Choroid plexus epithelial cell (primary cell): Measurements from ENCODE around the gene CFDP1.

Experiments
- DNase-seq: peaks from one replicate; pipeline ENCODE4 v3.0.0-alpha.2; 2010; ENCODE audit warnings: low read depth
- H3K4me3 ChIP-seq: 2 replicates; pipeline ENCODE4 v1.5.1; 2011; ENCODE audit warnings: low read depth, mild to moderate bottlenecking, control low read depth, low read length, moderate library complexity
- CTCF ChIP-seq: conservative IDR thresholded peaks from 2 replicates; pipeline ENCODE4 v1.5.1; 2011; ENCODE audit warnings: low read depth, mild to moderate bottlenecking, control low read depth, inconsistent platforms, low read length, moderate library complexity

CFDP1 gene

GRCh38 chr16:75250089-75250808 lies 183.1 kb downstream of the CFDP1 start:
- no peak for TF ChIP-seq CTCF

GRCh38 chr16:75249441-75249840 lies 183.9 kb downstream of the CFDP1 start:
- peak overlapping the region; percentile 87 for H3K4me3 ChIP-seq
- TF ChIP-seq CTCF, result no peak
- no peak for DNase-seq

More at GRCh38 chr16:75250089-75250808, 183.1 kb downstream of the CFDP1 start:
- peak overlapping the region; percentile 87 for H3K4me3 ChIP-seq
- DNase-seq, result no peak

GRCh38 chr16:75248536-75249380 lies 184.5 kb downstream of the CFDP1 start:
- DNase-seq, result no peak
- peak overlapping the region; percentile 87 for H3K4me3 ChIP-seq
- no peak for TF ChIP-seq CTCF

GRCh38 chr16:75248142-75248535 lies 185.2 kb downstream of the CFDP1 start:
- no peak for DNase-seq
- H3K4me3 ChIP-seq, result no peak overlapping the region
- no peak for TF ChIP-seq CTCF

GRCh38 chr16:75247249-75247648 lies 186.1 kb downstream of the CFDP1 start:
- no peak for DNase-seq
- H3K4me3 ChIP-seq, result no peak overlapping the region
- no peak for TF ChIP-seq CTCF

- H3K4me3 ChIP-seq, result no peak overlapping the region
- peak; percentile 91 for DNase-seq
Observed at GRCh38 chr16:75246504-75247205, 186.6 kb downstream of the CFDP1 start.

More at GRCh38 chr16:75246504-75247205, 186.6 kb downstream of the CFDP1 start:
- no peak for TF ChIP-seq CTCF
